HG02885 (cell line): ENCODE results near the gene SPATA32.

Experiments used
- ATAC-seq: cut with Tn5 transposase; IDR thresholded peaks from one replicate; pipeline ENCODE4 v1.9.1; 2021; ENCODE audit warnings: mild to moderate bottlenecking; ENCODE audit not compliant: unreplicated experiment, poor library complexity

SPATA32 gene

DNA sequence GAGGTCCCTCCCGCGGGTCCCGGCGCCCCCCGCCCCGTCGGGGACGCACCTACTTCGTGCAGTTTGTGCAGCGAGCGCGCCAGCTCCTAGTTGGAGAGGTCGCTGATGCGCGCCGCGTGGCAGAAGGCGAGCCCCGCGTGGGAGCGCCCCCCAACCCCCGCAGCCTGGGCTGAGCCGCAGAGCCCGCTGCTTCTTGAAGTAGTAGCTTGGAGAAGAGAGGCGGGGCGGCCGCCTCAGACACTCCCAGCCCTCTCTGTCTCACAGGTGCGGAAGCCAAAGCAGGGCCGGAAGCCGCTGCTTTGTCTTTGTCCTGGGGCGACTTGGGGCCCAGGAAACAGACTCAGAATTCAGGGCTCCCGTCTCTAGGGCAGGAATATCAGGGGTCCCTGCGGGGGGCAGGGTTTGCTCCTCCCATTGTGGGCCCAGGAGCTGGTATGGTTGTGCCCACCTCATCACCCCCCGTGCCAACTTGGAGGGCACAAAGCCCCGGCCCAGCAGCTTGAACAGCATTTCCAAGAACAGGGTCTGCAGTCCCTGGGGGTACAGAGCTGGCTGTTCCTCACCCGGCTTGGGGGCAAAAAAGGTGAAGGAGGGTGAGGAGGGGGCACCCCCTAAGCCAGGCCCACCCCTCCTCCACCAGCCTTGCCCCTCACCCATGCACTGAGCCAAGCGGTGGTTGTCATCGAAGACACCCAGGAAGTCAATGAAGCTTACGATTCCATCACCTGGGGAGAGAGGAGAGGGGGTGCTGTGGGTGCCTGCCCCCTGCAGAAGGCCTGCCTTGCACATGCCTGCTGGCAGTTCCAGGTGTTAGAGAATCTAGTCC, 13.5 kb downstream of the SPATA32 start:
- ATAC-seq: peak; percentile 58

DNA sequence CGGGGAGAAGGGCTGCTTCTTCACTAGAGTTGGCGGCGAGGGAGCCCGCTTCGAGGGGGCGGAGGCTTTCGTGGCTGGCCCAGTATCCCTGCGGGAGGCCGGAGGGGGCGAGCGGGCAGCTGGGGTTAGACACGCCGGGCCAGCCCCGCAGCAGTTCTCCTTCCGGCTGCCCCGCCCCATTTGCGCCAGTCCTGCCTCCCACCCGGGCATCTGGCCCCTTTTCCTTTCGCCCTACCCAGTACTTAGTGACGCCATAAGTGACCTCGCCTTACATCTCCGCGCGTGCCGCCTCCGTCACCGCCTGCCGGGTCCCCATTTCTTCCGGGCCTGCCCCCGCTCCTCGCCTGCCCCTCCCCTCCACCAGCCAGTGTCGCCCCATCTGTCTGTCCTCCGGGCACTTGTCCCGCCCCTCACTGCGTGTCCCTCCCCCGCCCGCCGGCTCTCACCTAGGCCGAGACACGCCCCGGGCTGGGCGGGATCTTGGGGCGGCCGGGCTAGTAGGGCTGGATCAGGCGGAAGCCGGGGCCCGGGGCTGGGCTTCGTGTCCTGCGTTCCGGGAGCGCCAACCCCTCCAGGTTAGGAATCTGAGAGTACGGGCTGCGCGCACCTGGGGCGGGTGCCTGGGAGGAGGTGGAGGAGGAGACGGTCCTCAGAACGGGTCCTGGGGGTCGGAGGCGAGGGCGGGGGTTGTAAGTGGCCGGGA, 14.3 kb downstream of the SPATA32 start:
- peak; percentile 80 for ATAC-seq

DNA sequence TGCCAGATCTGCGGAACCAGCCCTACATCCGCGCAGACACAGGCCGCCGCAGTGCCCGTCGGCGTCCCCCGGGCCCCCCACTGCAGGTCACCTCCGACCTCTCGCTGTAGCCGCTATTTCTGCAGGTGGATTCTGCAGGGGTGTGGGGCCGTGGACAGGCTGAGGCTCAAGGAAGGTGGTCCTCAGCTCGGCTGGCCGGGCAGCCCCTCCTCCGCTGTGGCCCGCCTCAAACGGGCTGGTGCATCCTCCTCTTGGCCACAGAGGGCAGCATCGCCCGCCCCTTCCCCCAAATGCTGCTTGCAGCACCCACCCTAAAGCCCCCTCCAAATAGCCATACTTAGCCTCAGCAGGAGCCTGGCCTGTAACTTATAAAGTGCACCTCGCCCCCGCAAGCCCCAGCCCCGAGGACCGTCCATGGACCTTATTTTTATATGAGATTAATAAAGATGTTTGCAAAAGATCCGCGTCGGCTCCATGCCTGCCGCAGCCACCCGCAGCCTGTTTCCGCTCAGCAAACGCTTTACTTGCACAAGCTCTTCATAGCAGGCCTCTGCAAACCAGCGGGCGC, 14.9 kb downstream of the SPATA32 start:
- ATAC-seq: no peak

DNA sequence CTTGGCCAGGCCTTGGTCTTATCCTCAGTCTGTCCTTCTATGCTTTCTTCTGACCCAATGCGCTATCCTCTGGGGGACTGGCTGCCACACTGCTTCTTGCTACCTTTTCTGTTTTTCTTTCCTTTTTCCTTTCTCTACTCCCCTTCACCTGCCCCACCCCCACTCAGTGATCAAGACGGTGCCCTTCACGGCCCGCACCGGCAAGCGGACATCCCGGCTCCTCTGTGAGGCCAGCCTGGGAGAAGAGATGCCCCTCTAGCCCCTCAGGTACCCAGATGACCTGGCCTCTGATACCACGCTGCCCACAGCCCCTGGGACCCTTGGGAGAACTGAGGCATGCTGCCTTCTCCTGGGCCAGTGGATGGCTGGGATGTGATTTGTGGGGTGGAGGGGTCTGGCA, 15.6 kb downstream of the SPATA32 start:
- ATAC-seq: no peak

DNA sequence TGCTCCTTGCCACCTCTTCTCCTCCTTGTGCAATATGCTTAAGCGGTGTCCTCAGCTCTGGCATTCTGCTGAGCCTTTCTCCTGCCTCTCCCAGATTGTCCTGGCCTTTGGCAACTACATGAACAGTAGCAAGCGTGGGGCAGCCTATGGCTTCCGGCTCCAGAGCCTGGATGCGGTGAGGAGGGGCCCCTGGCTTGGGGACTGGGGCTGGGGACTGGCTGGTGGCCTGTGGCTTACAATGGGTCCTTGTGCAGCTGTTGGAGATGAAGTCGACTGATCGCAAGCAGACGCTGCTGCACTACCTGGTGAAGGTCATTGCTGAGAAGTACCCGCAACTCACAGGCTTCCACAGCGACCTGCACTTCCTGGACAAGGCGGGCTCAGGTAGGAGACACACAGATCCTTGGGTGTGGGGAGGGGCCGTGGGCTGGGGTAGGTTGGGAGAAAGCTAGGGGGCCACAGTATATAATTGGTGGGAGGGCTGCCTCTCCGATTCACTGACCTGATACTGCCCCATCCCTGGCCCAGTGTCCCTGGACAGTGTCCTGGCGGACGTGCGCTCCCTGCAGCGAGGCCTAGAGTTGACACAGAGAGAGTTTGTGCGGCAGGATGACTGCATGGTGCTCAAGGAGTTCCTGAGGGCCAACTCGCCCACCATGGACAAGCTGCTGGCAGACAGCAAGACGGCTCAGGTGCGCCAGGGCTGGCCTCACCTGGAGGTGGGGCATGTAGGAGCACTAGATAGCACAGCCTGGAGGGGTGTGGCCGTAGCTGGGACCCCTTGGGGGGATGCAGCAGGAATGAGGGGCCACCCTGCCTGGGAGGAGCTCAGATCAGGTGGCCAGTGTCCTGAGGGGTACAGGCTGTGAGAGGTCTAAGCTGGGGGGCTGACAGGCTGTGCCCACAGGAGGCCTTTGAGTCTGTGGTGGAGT, 16.9 kb downstream of the SPATA32 start:
- no peak for ATAC-seq

DNA sequence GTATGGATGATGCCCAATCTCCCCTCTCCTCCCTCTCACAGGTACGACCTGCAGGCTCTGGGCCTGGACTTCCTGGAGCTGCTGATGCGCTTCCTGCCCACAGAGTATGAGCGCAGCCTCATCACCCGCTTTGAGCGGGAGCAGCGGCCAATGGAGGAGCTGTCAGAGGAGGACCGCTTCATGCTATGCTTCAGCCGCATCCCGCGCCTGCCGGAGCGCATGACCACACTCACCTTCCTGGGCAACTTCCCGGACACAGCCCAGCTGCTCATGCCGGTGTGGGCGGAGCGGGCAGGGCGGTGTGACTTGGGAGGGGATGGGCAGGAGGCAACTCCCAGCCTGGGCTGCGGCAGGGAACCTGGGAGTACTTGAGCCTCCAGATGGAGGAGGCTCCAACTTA, 18.1 kb downstream of the SPATA32 start:
- ATAC-seq: no peak

DNA sequence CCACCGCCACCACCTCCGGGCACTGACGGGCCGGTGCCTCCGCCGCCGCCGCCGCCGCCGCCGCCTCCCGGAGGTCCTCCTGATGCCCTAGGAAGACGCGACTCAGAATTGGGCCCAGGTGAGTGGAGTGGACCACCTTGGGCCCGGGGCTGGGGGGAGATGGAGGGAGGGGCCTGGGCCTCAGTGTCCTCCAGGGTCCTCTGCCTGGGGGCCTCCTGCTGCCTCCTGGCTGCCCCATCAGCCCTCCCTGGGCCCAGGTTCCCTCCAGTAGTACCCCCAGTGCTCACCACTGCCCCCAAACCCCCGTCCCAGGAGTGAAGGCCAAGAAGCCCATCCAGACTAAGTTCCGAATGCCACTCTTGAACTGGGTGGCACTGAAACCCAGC, 19.9 kb downstream of the SPATA32 start:
- ATAC-seq: no peak

DNA sequence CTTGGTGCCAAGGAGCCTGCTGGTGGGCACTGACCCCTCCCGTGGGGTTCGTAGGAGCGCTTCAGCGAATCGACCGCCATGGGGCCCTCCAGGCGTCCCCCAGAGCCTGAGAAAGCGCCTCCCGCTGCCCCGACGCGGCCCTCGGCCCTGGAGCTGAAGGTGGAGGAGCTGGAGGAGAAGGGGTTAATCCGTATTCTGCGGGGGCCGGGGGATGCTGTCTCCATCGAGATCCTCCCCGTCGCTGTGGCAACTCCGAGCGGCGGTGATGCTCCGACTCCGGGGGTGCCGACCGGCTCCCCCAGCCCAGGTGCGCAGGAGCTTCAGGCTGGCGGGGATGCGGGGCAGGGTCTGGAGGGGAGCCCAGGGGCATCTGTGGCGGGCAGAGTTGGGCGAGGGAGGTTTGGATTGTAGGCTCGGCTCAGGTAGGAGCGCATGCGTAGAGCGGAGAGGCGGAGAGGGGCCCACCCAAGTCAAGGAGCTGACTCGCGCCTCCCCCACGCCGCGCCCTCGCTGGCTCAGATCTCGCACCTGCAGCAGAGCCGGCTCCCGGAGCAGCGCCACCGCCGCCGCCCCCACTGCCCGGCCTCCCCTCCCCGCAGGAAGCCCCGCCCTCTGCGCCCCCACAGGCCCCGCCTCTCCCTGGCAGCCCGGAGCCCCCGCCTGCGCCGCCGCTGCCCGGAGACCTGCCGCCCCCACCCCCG, 20.4 kb downstream of the SPATA32 start:
- no peak for ATAC-seq

DNA sequence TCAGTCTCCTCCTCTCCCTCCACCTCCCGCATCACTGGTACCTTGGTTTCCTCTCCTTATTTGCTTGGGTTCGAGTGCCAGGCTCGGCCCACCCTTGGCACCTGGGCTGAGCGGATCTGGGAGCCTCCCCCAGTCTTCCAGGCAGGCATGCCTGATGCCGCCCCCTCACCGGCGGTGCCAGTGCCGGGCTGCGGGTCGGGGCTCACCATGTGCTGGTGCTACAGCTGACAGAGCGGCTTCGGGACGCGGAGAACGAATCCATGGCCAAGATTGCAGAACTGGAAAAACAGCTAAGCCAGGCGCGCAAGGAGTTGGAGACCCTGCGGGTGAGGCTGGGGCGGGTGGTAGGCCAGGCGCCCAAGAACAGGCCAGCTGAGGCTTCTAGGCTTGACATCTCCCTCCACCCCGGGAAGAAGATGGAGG, 21.0 kb downstream of the SPATA32 start:
- no peak for ATAC-seq

DNA sequence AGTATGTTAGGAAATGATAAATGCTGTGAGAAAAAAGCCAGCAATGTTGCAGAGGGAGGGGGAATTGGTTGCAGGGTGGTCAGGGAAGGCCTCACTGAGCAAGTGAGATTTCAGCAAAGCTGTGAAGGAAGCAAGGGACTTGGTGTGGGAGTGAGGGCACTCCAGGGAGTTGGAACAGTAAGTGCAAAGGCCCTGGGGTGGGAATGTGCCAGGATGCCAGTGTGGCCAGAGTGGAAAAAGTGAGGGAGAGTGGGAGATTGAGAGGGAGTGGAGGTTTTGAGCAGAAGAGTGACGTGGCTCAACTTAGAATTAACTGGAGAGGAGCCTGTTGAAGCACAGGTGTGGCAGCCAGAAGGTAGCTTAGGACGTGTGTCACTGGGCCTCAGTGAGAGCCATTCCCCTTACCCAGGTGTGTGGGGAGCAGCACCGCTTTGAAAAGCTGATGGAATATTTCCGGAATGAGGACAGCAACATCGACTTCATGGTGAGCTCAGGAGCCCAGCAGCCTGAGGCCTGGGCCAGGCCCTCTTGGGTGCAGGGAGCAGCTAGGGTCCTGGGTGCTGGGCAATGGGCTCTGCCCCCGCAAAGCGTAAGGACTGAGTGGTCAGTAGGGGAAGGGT, 23.6 kb downstream of the SPATA32 start:
- ATAC-seq: no peak

DNA sequence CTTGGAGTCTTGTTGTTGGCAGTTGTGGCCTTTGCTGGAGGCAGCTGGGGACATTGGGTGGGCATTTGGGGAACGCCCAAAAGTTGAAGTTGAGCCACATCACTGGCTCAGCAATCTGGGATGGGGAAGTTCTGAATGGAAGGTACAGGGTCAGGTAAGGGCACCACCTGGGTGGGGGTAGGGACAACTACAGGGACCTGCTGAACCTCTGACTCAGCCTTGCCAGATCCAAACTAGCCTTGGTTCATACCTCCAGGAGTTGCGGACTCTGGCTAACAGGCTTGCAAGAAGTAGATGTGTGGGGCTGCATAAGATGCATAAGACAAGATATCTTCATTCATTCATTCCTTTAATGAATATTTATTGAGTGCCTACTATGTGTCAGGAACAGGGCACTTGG, 24.2 kb downstream of the SPATA32 start:
- no peak for ATAC-seq

DNA sequence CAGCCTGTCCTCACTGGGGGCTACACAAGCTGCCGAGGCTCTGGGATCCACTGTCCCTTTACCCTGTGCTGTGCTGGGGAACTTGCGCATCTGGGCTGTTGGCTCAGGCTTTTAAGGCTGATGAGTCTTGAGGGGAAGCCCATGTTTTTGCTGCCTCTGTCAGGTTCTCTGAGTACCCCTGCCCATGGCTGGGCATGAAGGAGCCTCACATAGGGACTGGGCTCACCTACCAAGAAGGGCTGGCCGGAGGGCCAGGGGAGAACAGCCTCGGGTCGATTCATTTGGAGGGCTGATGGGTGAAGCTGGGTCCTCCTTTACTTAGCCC, 25.6 kb downstream of the SPATA32 start:
- ATAC-seq: no peak

DNA sequence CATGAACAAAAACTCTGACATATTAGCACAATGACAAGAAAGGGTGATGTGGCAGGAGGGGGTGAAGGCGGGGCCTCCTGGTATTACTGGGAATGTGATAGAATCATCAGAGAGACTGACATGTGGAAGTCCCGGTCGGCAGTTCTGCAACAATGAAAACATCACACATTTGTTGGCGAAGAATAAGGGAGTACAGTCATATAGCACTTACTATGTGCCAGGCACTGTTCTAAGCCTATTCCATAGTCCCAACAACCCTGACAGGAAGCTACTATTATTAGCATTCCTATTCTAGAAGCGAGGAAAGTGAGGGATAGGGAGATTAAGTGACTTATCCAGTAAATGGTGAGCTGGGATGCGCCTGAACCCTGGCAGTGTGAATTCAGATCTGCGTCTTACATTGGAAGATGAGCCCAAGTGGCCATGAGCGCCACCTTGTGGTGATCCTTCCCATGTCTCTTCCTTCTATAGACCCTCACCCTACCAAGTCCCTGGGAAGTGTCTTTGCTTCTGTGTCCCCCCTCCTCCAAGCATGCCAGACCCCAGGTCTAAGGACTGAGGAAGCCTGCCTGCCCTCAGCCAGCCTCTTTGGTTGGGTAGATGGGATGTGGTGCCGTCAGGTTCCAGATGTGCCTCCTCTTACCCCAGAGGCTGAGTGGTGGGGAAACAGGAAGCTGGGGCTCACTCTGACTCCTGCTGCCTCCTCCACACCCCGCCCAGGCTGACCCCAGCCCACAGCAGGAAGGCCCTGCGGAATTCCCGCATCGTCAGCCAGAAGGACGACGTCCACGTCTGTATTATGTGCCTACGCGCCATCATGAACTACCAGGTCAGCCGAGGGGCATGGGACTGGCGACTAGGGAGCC, 26.2 kb downstream of the SPATA32 start:
- ATAC-seq: no peak

DNA sequence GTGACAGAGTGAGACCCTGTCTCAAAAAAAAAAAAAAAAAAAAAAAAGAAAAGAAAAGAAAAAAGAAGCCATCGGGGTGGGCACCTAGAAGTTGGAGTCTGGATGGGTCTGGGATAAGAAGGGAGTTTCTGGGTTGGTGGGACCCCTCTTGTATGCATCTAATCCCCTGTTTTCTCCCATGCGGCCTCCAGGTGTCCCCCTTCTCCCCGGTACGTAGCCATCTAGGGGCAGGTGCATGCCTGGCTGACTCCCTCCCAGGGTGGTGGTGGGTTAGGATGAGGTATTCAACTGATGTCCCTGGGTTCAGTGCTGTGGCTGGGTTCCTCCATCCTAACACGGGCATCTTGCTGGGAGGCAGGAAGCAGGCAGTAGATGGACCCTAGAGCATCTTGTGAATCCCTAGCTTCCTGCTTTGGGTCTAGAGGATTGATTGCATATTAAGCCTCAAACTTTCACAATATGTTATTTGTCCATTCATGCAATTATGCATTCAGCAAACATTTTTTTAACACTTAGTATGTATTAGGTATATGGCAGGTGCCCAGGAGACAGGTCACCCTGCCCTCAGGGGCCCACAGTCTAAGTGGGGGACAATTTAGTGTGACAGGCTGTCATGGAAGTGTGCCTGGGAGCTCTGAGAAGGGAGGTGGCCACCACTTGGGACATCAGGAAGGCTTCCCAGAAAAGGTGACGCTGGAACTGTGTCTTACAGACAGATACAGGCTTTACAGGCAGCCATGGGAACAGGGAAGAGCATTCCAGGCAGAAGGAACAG, 27.1 kb downstream of the SPATA32 start:
- ATAC-seq: no peak

DNA sequence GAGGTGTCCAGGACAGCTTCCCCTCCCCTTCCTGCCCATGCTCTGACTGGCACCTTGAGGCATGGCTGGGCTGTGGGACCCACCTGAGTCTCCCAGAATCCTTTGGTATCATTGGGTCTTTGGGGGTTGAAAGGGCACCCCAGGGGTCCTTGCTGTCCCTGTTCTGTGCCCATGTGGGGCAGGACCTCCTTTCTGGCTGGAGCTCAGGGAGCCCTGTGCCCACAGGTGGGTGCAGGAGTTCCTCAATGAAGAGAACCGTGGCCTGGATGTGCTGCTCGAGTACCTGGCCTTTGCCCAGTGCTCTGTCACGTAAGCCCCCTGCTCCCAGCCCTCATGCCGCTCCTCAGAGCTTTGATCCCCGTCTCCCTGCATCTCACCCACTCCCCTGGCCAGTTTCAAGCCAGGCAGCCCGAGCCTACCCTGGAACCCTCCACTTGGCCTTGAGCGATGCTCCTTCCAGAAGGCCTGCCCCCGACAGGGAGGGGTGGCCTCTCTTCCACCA, 28.4 kb downstream of the SPATA32 start:
- no peak for ATAC-seq

DNA sequence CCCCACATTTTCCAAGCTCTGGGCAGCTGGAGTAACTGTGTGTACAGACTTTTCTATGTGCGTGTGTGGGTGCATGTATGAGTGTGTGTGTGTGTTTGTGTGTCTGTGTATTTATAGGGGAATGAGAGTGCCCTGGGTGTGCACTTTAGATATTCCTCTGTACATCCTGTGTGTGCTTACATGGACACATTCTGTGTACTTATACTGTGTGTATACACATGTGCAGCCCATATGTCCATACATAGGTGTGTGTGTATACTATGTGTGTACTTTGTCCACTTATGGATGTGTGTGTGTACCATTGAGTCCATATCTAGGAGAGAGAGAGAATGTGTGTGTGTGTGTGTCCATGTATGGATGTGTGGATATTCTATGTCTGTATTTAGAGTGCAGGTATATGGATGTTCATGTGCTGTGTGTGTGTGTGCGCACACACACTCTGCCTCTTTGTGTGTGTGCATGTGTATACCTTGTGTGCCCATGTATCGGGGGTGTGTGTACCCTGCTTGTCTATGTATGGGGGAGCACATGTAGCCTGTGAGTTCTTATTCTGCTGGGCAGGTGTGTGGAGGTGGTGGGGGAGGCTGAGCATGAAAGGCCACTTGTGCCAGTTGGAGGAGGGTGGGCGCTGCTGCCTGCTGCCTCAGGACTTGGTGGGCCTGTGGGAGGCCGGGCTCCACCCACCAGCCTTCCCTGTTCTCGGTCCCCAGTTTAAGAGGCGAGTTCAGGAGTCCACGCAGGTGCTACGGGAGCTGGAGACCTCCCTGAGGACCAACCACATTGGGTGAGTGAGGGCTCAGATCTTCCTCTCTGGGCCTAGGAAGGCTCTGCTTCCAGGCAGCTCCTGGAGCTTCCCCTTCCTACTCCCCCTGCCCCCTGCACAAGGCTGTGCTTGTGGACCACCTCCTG, 29.1 kb downstream of the SPATA32 start:
- ATAC-seq: no peak
